Activated CD4-positive, alpha-beta memory T cell treated with anti-CD3 and anti-CD28 coated beads for 36 hours (primary cell): ENCODE data around the gene CRELD2. TPM values are rescaled to one million over a fixed set of nuclear protein-coding genes. Genes with fewer than 3 reads are reported as not detected.

Experiments used
- CTCF ChIA-PET: fragments of 350-600 bp; sonication (Branson Sonifier 250); formaldehyde crosslinking; loops from one replicate; lab custom pipeline; 2021; ENCODE audit warnings: antibody characterized with exemption, inconsistent platforms; lab: Charles Lee
- POLR2A ChIA-PET: fragments of 350-600 bp; sonication (Branson Sonifier 250); formaldehyde crosslinking; loops from one replicate; lab custom pipeline; 2021; ENCODE audit warnings: antibody characterized with exemption; lab: Charles Lee
- DNase-seq: peaks from one replicate; pipeline ENCODE4 v3.0.0-alpha.2; 2020
- H3K27ac Mint-ChIP-seq: one replicate; pipeline ENCODE4 v1.8.0; 2021; ENCODE audit warnings: mixed read lengths
- H3K27me3 Mint-ChIP-seq: one replicate; pipeline ENCODE4 v1.8.0; 2021; ENCODE audit warnings: mixed read lengths
- H3K36me3 Mint-ChIP-seq: one replicate; pipeline ENCODE4 v1.8.0; 2021; ENCODE audit warnings: mixed read lengths
- H3K4me1 Mint-ChIP-seq: one replicate; pipeline ENCODE4 v1.8.0; 2021; ENCODE audit warnings: low read depth, mixed read lengths
- H3K4me3 Mint-ChIP-seq: one replicate; pipeline ENCODE4 v1.8.0; 2021; ENCODE audit warnings: mild to moderate bottlenecking, mixed read lengths
- H3K9me3 Mint-ChIP-seq: one replicate; pipeline ENCODE4 v1.8.0; 2021; ENCODE audit warnings: mixed read lengths
- intact Hi-C: fragments of 100-400 bp; cut with micrococcal nuclease; formaldehyde crosslinking; loops from one replicate; pipeline ENCODE4 v1.15.1; 2023
- total RNA-seq, 2 experiments: library from RNA; stranded (reverse); gene quantifications; one replicate each; pipeline ENCODE4 v1.2.3, GENCODE V29; 2021

CRELD2 gene
- total RNA-seq, 2 experiments from 2014 or later: 29.8 to 30.7 TPM

GRCh38 chr22:49918911-49919881, 762 bp downstream of the CRELD2 start:
- Mint-ChIP-seq H3K36me3 (no peaks in the 10 kb centered on the region), H3K4me3 (peak overlapping the region; percentile 65)
- CTCF ChIA-PET: interaction anchor here (0.7 kb wide), 1 partner anchor 111 kb away, joined by 3 read pairs; no protein-coding TSS in a partner anchor

GRCh38 chr22:49920859-49921258, 2.4 kb downstream of the CRELD2 start:
- CTCF ChIA-PET: no interaction called here
- DNase-seq: no peak
- POLR2A ChIA-PET: no interaction called here
- Mint-ChIP-seq H3K4me3 (no peak overlapping the region), H3K36me3 (peaks cover 7% of the 10 kb centered on the region), H3K4me1 (peaks cover 36% of the 10 kb centered on the region), H3K27me3 (no peaks in the 10 kb centered on the region), H3K27ac (no peak overlapping the region), H3K9me3 (no peaks in the 10 kb centered on the region)
- intact Hi-C loops: no loop called here

More at GRCh38 chr22:49918911-49919881, 762 bp downstream of the CRELD2 start:
- peaks cover 28% of the 10 kb centered on the region for H3K4me1 Mint-ChIP-seq
- no peaks in the 10 kb centered on the region for H3K9me3 Mint-ChIP-seq
- intact Hi-C loops: loop anchor here (2.0 to 5.0 kb wide), 2 partner anchors 82 to 152 kb away; no protein-coding TSS in a partner anchor
- H3K27me3 Mint-ChIP-seq: no peaks in the 10 kb centered on the region
- POLR2A ChIA-PET: interaction anchor here (1.0 kb wide), 1 partner anchor 152 kb away, joined by 4 read pairs; no protein-coding TSS in a partner anchor
- DNase-seq: no peak
- no peak overlapping the region for H3K27ac Mint-ChIP-seq

GRCh38 chr22:49921508-49922278, 3.3 kb downstream of the CRELD2 start:
- ChIA-PET POLR2A (no interaction called here), CTCF (interaction anchor here (0.8 kb wide), 1 partner anchor 154 kb away, joined by 4 read pairs; no protein-coding TSS in a partner anchor)
- DNase-seq: no peak
- Mint-ChIP-seq H3K9me3 (no peaks in the 10 kb centered on the region), H3K4me3 (no peak overlapping the region), H3K4me1 (peaks cover 36% of the 10 kb centered on the region), H3K27ac (no peak overlapping the region), H3K27me3 (no peaks in the 10 kb centered on the region), H3K36me3 (peaks cover 7% of the 10 kb centered on the region)
- intact Hi-C loops: no loop called here

GRCh38 chr22:49922484-49922883, 4.0 kb downstream of the CRELD2 start:
- ChIA-PET CTCF (no interaction called here), POLR2A (no interaction called here)
- DNase-seq: no peak
- intact Hi-C loops: no loop called here
- Mint-ChIP-seq H3K4me1 (peaks cover 34% of the 10 kb centered on the region), H3K4me3 (no peak overlapping the region), H3K9me3 (no peaks in the 10 kb centered on the region), H3K27ac (no peak overlapping the region), H3K27me3 (no peaks in the 10 kb centered on the region), H3K36me3 (peaks cover 13% of the 10 kb centered on the region)

GRCh38 chr22:49922926-49923325, 4.5 kb downstream of the CRELD2 start:
- ChIA-PET CTCF (no interaction called here), POLR2A (no interaction called here)
- DNase-seq: no peak
- no peak overlapping the region for H3K27ac Mint-ChIP-seq
- no peak overlapping the region for H3K4me3 Mint-ChIP-seq
- intact Hi-C loops: no loop called here
- no peaks in the 10 kb centered on the region for H3K27me3 Mint-ChIP-seq
- H3K9me3 Mint-ChIP-seq: no peaks in the 10 kb centered on the region
- H3K4me1 Mint-ChIP-seq: peaks cover 34% of the 10 kb centered on the region
- peaks cover 13% of the 10 kb centered on the region for H3K36me3 Mint-ChIP-seq

- POLR2A ChIA-PET: no interaction called here
- Mint-ChIP-seq H3K4me1 (peaks cover 34% of the 10 kb centered on the region), H3K27ac (no peak overlapping the region), H3K4me3 (no peak overlapping the region), H3K27me3 (no peaks in the 10 kb centered on the region), H3K36me3 (peaks cover 13% of the 10 kb centered on the region), H3K9me3 (no peaks in the 10 kb centered on the region)
- intact Hi-C loops: no loop called here
- DNase-seq: peak; percentile 37
- CTCF ChIA-PET: no interaction called here
Observed at GRCh38 chr22:49923445-49923844, 5.0 kb downstream of the CRELD2 start.

- H3K27ac Mint-ChIP-seq: no peak overlapping the region
- DNase-seq: no peak
- H3K4me1 Mint-ChIP-seq: peaks cover 31% of the 10 kb centered on the region
- no peaks in the 10 kb centered on the region for H3K9me3 Mint-ChIP-seq
- intact Hi-C loops: loop anchor here (2.0 kb wide), 1 partner anchor 71 kb away; the partner anchor contains the start of gene ZBED4
- no peak overlapping the region for H3K4me3 Mint-ChIP-seq
- CTCF ChIA-PET: no interaction called here
- peaks cover 13% of the 10 kb centered on the region for H3K36me3 Mint-ChIP-seq
- POLR2A ChIA-PET: no interaction called here
- no peaks in the 10 kb centered on the region for H3K27me3 Mint-ChIP-seq
Observed at GRCh38 chr22:49924113-49924833, 5.8 kb downstream of the CRELD2 start.

- peak; percentile 77 for DNase-seq
- CTCF ChIA-PET: interaction anchor here (0.9 to 1.5 kb wide), 4 partner anchors 11 to 158 kb away, joined by 3 to 17 read pairs (median 6); no protein-coding TSS in a partner anchor
- Mint-ChIP-seq H3K4me1 (peaks cover 28% of the 10 kb centered on the region), H3K9me3 (no peaks in the 10 kb centered on the region), H3K27me3 (no peaks in the 10 kb centered on the region), H3K36me3 (peaks cover 13% of the 10 kb centered on the region), H3K27ac (peak overlapping the region; percentile 88), H3K4me3 (peak overlapping the region; percentile 68)
- intact Hi-C loops: loop anchor here (2.0 to 5.0 kb wide), 2 partner anchors 73 to 222 kb away; partner anchors contain the start of gene ZBED4
- POLR2A ChIA-PET: interaction anchor here (0.6 to 1.0 kb wide), 2 partner anchors 34 to 104 kb away, joined by 3 read pairs; no protein-coding TSS in a partner anchor
Observed at GRCh38 chr22:49925525-49926128, 7.2 kb downstream of the CRELD2 start.

- peaks cover 40% of the 10 kb centered on the region for H3K4me1 Mint-ChIP-seq
- ChIA-PET POLR2A (no interaction called here), CTCF (interaction anchor here (1.0 to 2.6 kb wide), 2 partner anchors 103 to 159 kb away, joined by 5 to 16 read pairs; no protein-coding TSS in a partner anchor)
- intact Hi-C loops: loop anchor here (5.0 kb wide), 1 partner anchor 220 kb away; no protein-coding TSS in a partner anchor
- DNase-seq: no peak
- H3K9me3 Mint-ChIP-seq: no peaks in the 10 kb centered on the region
- H3K4me3 Mint-ChIP-seq: no peak overlapping the region
- H3K27ac Mint-ChIP-seq: peak overlapping the region; percentile 66
- H3K36me3 Mint-ChIP-seq: peaks cover 13% of the 10 kb centered on the region
- no peaks in the 10 kb centered on the region for H3K27me3 Mint-ChIP-seq
Observed at GRCh38 chr22:49926916-49927315, 8.5 kb downstream of the CRELD2 start.

- peak overlapping the region; percentile 66 for H3K27ac Mint-ChIP-seq
- CTCF ChIA-PET: interaction anchor here (1.0 to 2.6 kb wide), 2 partner anchors 103 to 160 kb away, joined by 5 to 16 read pairs; no protein-coding TSS in a partner anchor
- intact Hi-C loops: loop anchor here (5.0 kb wide), 1 partner anchor 220 kb away; no protein-coding TSS in a partner anchor
Observed at GRCh38 chr22:49927483-49928184, 9.2 kb downstream of the CRELD2 start.

More at GRCh38 chr22:49927483-49928184, 9.2 kb downstream of the CRELD2 start:
- H3K4me3 Mint-ChIP-seq: no peak overlapping the region
- no peak for DNase-seq
- POLR2A ChIA-PET: no interaction called here
- H3K27me3 Mint-ChIP-seq: no peaks in the 10 kb centered on the region
- peaks cover 40% of the 10 kb centered on the region for H3K4me1 Mint-ChIP-seq
- H3K36me3 Mint-ChIP-seq: peaks cover 13% of the 10 kb centered on the region
- no peaks in the 10 kb centered on the region for H3K9me3 Mint-ChIP-seq
